Activated B cell treated with CpG ODN at 0.5 μM for 24 hours (primary cell): ENCODE data around the gene SLC22A5. TPM values are rescaled to one million over a fixed set of nuclear protein-coding genes. Genes with fewer than 3 reads are reported as not detected.

Experiments
- ATAC-seq: fragments of 200-7000 bp; cut with Tn5 transposase; one replicate; pipeline ENCODE4 v1.10.0; 2021; ENCODE audit warnings: low read depth, mild to moderate bottlenecking, moderate library complexity
- CTCF ChIA-PET: fragments of 350-600 bp; sonication (Branson Sonifier 250); formaldehyde crosslinking; loops from one replicate; lab custom pipeline; 2021; ENCODE audit warnings: antibody characterized with exemption; lab: Charles Lee
- POLR2A ChIA-PET: fragments of 350-600 bp; sonication (Branson Sonifier 250); formaldehyde crosslinking; loops from one replicate; lab custom pipeline; 2021; ENCODE audit warnings: antibody characterized with exemption; lab: Charles Lee
- DNase-seq: peaks from one replicate; pipeline ENCODE4 v3.0.0; 2022
- H3K27ac Mint-ChIP-seq: one replicate; pipeline ENCODE4 v1.8.0; 2020; ENCODE audit warnings: mixed read lengths
- H3K27me3 Mint-ChIP-seq: one replicate; pipeline ENCODE4 v1.8.0; 2021; ENCODE audit warnings: mixed read lengths
- H3K36me3 Mint-ChIP-seq: one replicate; pipeline ENCODE4 v1.8.0; 2021; ENCODE audit warnings: low read depth, mixed read lengths
- H3K4me1 Mint-ChIP-seq: one replicate; pipeline ENCODE4 v1.8.0; 2021; ENCODE audit warnings: mixed read lengths
- H3K4me3 Mint-ChIP-seq: one replicate; pipeline ENCODE4 v1.8.0; 2020; ENCODE audit warnings: mild to moderate bottlenecking, mixed read lengths
- H3K9me3 Mint-ChIP-seq: one replicate; pipeline ENCODE4 v1.8.0; 2020; ENCODE audit warnings: mixed read lengths
- CTCF ChIP-seq: fragments of 200-600 bp; IDR thresholded peaks from one replicate; pipeline ENCODE4 v1.8.0; 2022; ENCODE audit warnings: antibody characterized with exemption, mild to moderate bottlenecking
- intact Hi-C: fragments of 100-400 bp; cut with micrococcal nuclease; formaldehyde crosslinking; loops from one replicate; pipeline ENCODE4 v1.15.1; 2024
- total RNA-seq: library from RNA; stranded (reverse); gene quantifications from 2 replicates; pipeline ENCODE4 v1.2.3, GENCODE V29; 2022

SLC22A5 gene
- total RNA-seq, 1 donor from 2014 or later, result 6.6 TPM

- Mint-ChIP-seq H3K4me1 (peaks cover 43% of the 10 kb centered on the region), H3K27me3 (no peaks in the 10 kb centered on the region), H3K36me3 (no peaks in the 10 kb centered on the region), H3K4me3 (no peak overlapping the region), H3K27ac (no peak overlapping the region), H3K9me3 (no peaks in the 10 kb centered on the region)
- intact Hi-C loops, result no loop called here
- DNase-seq, result no peak
- ATAC-seq, result no peak
- CTCF ChIA-PET, result interaction anchor here (0.7 to 0.9 kb wide), 3 partner anchors 10 to 85 kb away, joined by 3 read pairs; partner anchors contain the start of gene IRF1
- TF ChIP-seq CTCF, result no peak
- POLR2A ChIA-PET, result interaction anchor here (1.1 to 2.9 kb wide), 3 partner anchors 85 to 91 kb away, joined by 4 to 21 read pairs (median 17); partner anchors contain the start of gene IRF1
Observed at GRCh38 chr5:132405646-132406045, 36.1 kb downstream of the SLC22A5 start.

- ATAC-seq (no peak), DNase-seq (no peak)
- no peak for TF ChIP-seq CTCF
- CTCF ChIA-PET, result interaction anchor here (0.6 to 1.1 kb wide), 4 partner anchors 14 to 524 kb away, joined by 3 to 4 read pairs (median 3); partner anchors contain the start of gene IRF1
- H3K9me3 Mint-ChIP-seq, result no peaks in the 10 kb centered on the region
- H3K27me3 Mint-ChIP-seq, result no peaks in the 10 kb centered on the region
- intact Hi-C loops, result no loop called here
- no peak overlapping the region for H3K4me3 Mint-ChIP-seq
- no peak overlapping the region for H3K27ac Mint-ChIP-seq
- H3K4me1 Mint-ChIP-seq, result peaks cover 43% of the 10 kb centered on the region
- H3K36me3 Mint-ChIP-seq, result peaks cover under 1% of the 10 kb centered on the region
- POLR2A ChIA-PET, result interaction anchor here (2.1 to 2.9 kb wide), 2 partner anchors 84 to 90 kb away, joined by 17 to 21 read pairs; partner anchors contain the start of gene IRF1
Observed at GRCh38 chr5:132406144-132406783, 36.8 kb downstream of the SLC22A5 start.

- H3K27me3 Mint-ChIP-seq, result no peaks in the 10 kb centered on the region
- DNase-seq (no peak), ATAC-seq (no peak)
- TF ChIP-seq CTCF, result no peak
- intact Hi-C loops, result no loop called here
- H3K27ac Mint-ChIP-seq, result peak overlapping the region; percentile 50
- POLR2A ChIA-PET, result interaction anchor here (0.6 to 4.6 kb wide), 4 partner anchors 17 to 1717 kb away, joined by 3 to 149 read pairs (median 4); partner anchors contain the start of gene IRF1
- H3K9me3 Mint-ChIP-seq, result no peaks in the 10 kb centered on the region
- peaks cover 3% of the 10 kb centered on the region for H3K36me3 Mint-ChIP-seq
- CTCF ChIA-PET, result interaction anchor here (1.8 kb wide), 1 partner anchor 92 kb away, joined by 5 read pairs; no protein-coding TSS in a partner anchor
- H3K4me1 Mint-ChIP-seq, result peaks cover 54% of the 10 kb centered on the region
- no peak overlapping the region for H3K4me3 Mint-ChIP-seq
Observed at GRCh38 chr5:132407970-132408369, 38.5 kb downstream of the SLC22A5 start.

GRCh38 chr5:132408456-132408855 lies 38.9 kb downstream of the SLC22A5 start:
- H3K27ac Mint-ChIP-seq, result peak overlapping the region; percentile 35

More at GRCh38 chr5:132408456-132408855, 38.9 kb downstream of the SLC22A5 start:
- Mint-ChIP-seq H3K4me1 (peaks cover 59% of the 10 kb centered on the region), H3K4me3 (no peak overlapping the region), H3K9me3 (no peaks in the 10 kb centered on the region), H3K36me3 (peaks cover 3% of the 10 kb centered on the region), H3K27me3 (no peaks in the 10 kb centered on the region)
- no peak for TF ChIP-seq CTCF
- POLR2A ChIA-PET, result interaction anchor here (0.6 to 4.6 kb wide), 4 partner anchors 17 to 1716 kb away, joined by 3 to 149 read pairs (median 4); partner anchors contain the start of gene IRF1
- intact Hi-C loops, result no loop called here
- ATAC-seq (no peak), DNase-seq (no peak)
- CTCF ChIA-PET, result interaction anchor here (1.6 to 1.8 kb wide), 2 partner anchors 48 to 92 kb away, joined by 3 to 5 read pairs; no protein-coding TSS in a partner anchor
